Measurements from ENCODE around the gene CCDC60.

The CCDC60 gene

GRCh38 chr12:119479121-119479561 is 144.6 kb downstream of the CCDC60 start:
- no peak for DNase-seq
- H3K4me3 ChIP-seq (ENCODE audit: insufficient read depth, low read depth, low read length, poor library complexity, severe bottlenecking), result no peak overlapping the region
- H3K9me3 ChIP-seq (ENCODE audit: control insufficient read depth, low read length), result no peaks in the 10 kb centered on the region
- no peaks in the 10 kb centered on the region for H3K27me3 ChIP-seq (replicated peaks; ENCODE audit: control insufficient read depth, insufficient read depth, low read length, poor library complexity, severe bottlenecking)
- no peak overlapping the region for H3K27ac ChIP-seq (ENCODE audit: insufficient read depth, low read length, poor library complexity, severe bottlenecking)
- H3K4me1 ChIP-seq (ENCODE audit: control insufficient read depth, insufficient read depth, low read length, poor library complexity, severe bottlenecking), result no peaks in the 10 kb centered on the region
- no peaks in the 10 kb centered on the region for H3K36me3 ChIP-seq (ENCODE audit: control insufficient read depth, insufficient read depth, low read length)

GRCh38 chr12:119480551-119480950 is 146.0 kb downstream of the CCDC60 start:
- no peak overlapping the region for H3K4me3 ChIP-seq (ENCODE audit: insufficient read depth, low read depth, low read length, poor library complexity, severe bottlenecking)
- DNase-seq, result no peak

GRCh38 chr12:119486599-119487154 is 152.1 kb downstream of the CCDC60 start:
- Histone ChIP-seq H3K4me3 (ENCODE audit: insufficient read depth, low read depth, low read length, poor library complexity, severe bottlenecking) (no peak overlapping the region), H3K27me3 (replicated peaks; ENCODE audit: control insufficient read depth, insufficient read depth, low read length, poor library complexity, severe bottlenecking) (no peaks in the 10 kb centered on the region), H3K9me3 (ENCODE audit: control insufficient read depth, low read length) (no peaks in the 10 kb centered on the region), H3K4me1 (ENCODE audit: control insufficient read depth, insufficient read depth, low read length, poor library complexity, severe bottlenecking) (no peaks in the 10 kb centered on the region), H3K36me3 (ENCODE audit: control insufficient read depth, insufficient read depth, low read length) (no peaks in the 10 kb centered on the region), H3K27ac (ENCODE audit: insufficient read depth, low read length, poor library complexity, severe bottlenecking) (no peak overlapping the region)
- no peak for DNase-seq

More at GRCh38 chr12:119480551-119480950, 146.0 kb downstream of the CCDC60 start:
- Histone ChIP-seq H3K27me3 (replicated peaks; ENCODE audit: control insufficient read depth, insufficient read depth, low read length, poor library complexity, severe bottlenecking) (no peaks in the 10 kb centered on the region), H3K36me3 (ENCODE audit: control insufficient read depth, insufficient read depth, low read length) (no peaks in the 10 kb centered on the region), H3K4me1 (ENCODE audit: control insufficient read depth, insufficient read depth, low read length, poor library complexity, severe bottlenecking) (no peaks in the 10 kb centered on the region), H3K27ac (ENCODE audit: insufficient read depth, low read length, poor library complexity, severe bottlenecking) (no peak overlapping the region), H3K9me3 (ENCODE audit: control insufficient read depth, low read length) (no peaks in the 10 kb centered on the region)

GRCh38 chr12:119491814-119492213 is 157.3 kb downstream of the CCDC60 start:
- H3K4me1 ChIP-seq (ENCODE audit: control insufficient read depth, insufficient read depth, low read length, poor library complexity, severe bottlenecking), result no peaks in the 10 kb centered on the region
- no peaks in the 10 kb centered on the region for H3K27me3 ChIP-seq (replicated peaks; ENCODE audit: control insufficient read depth, insufficient read depth, low read length, poor library complexity, severe bottlenecking)
- no peak overlapping the region for H3K4me3 ChIP-seq (ENCODE audit: insufficient read depth, low read depth, low read length, poor library complexity, severe bottlenecking)
- H3K27ac ChIP-seq (ENCODE audit: insufficient read depth, low read length, poor library complexity, severe bottlenecking), result no peak overlapping the region
- no peak for DNase-seq
- no peaks in the 10 kb centered on the region for H3K36me3 ChIP-seq (ENCODE audit: control insufficient read depth, insufficient read depth, low read length)
- H3K9me3 ChIP-seq (ENCODE audit: control insufficient read depth, low read length), result no peaks in the 10 kb centered on the region

- no peaks in the 10 kb centered on the region for H3K9me3 ChIP-seq (ENCODE audit: control insufficient read depth, low read length)
- no peak overlapping the region for H3K4me3 ChIP-seq (ENCODE audit: insufficient read depth, low read depth, low read length, poor library complexity, severe bottlenecking)
- DNase-seq, result no peak
- no peaks in the 10 kb centered on the region for H3K27me3 ChIP-seq (replicated peaks; ENCODE audit: control insufficient read depth, insufficient read depth, low read length, poor library complexity, severe bottlenecking)
- no peaks in the 10 kb centered on the region for H3K36me3 ChIP-seq (ENCODE audit: control insufficient read depth, insufficient read depth, low read length)
- no peak overlapping the region for H3K27ac ChIP-seq (ENCODE audit: insufficient read depth, low read length, poor library complexity, severe bottlenecking)
- H3K4me1 ChIP-seq (ENCODE audit: control insufficient read depth, insufficient read depth, low read length, poor library complexity, severe bottlenecking), result no peaks in the 10 kb centered on the region
Observed at GRCh38 chr12:119500209-119500608, 165.7 kb downstream of the CCDC60 start.

GRCh38 chr12:119501052-119501451 is 166.5 kb downstream of the CCDC60 start:
- H3K36me3 ChIP-seq (ENCODE audit: control insufficient read depth, insufficient read depth, low read length), result no peaks in the 10 kb centered on the region
- H3K27ac ChIP-seq (ENCODE audit: insufficient read depth, low read length, poor library complexity, severe bottlenecking), result no peak overlapping the region
- H3K9me3 ChIP-seq (ENCODE audit: control insufficient read depth, low read length), result no peaks in the 10 kb centered on the region
- DNase-seq, result no peak
- H3K4me3 ChIP-seq (ENCODE audit: insufficient read depth, low read depth, low read length, poor library complexity, severe bottlenecking), result no peak overlapping the region
- H3K4me1 ChIP-seq (ENCODE audit: control insufficient read depth, insufficient read depth, low read length, poor library complexity, severe bottlenecking), result no peaks in the 10 kb centered on the region
- H3K27me3 ChIP-seq (replicated peaks; ENCODE audit: control insufficient read depth, insufficient read depth, low read length, poor library complexity, severe bottlenecking), result no peaks in the 10 kb centered on the region

- no peaks in the 10 kb centered on the region for H3K36me3 ChIP-seq (ENCODE audit: control insufficient read depth, insufficient read depth, low read length)
- no peak overlapping the region for H3K27ac ChIP-seq (ENCODE audit: insufficient read depth, low read length, poor library complexity, severe bottlenecking)
- no peaks in the 10 kb centered on the region for H3K27me3 ChIP-seq (replicated peaks; ENCODE audit: control insufficient read depth, insufficient read depth, low read length, poor library complexity, severe bottlenecking)
- H3K4me3 ChIP-seq (ENCODE audit: insufficient read depth, low read depth, low read length, poor library complexity, severe bottlenecking), result no peak overlapping the region
- no peaks in the 10 kb centered on the region for H3K9me3 ChIP-seq (ENCODE audit: control insufficient read depth, low read length)
- no peak for DNase-seq
- no peaks in the 10 kb centered on the region for H3K4me1 ChIP-seq (ENCODE audit: control insufficient read depth, insufficient read depth, low read length, poor library complexity, severe bottlenecking)
Observed at GRCh38 chr12:119505001-119505400, 170.5 kb downstream of the CCDC60 start.

GRCh38 chr12:119512772-119513497 is 178.4 kb downstream of the CCDC60 start:
- H3K36me3 ChIP-seq (ENCODE audit: control insufficient read depth, insufficient read depth, low read length), result no peaks in the 10 kb centered on the region
- H3K27me3 ChIP-seq (replicated peaks; ENCODE audit: control insufficient read depth, insufficient read depth, low read length, poor library complexity, severe bottlenecking), result peaks cover 3% of the 10 kb centered on the region
- no peaks in the 10 kb centered on the region for H3K9me3 ChIP-seq (ENCODE audit: control insufficient read depth, low read length)
- no peaks in the 10 kb centered on the region for H3K4me1 ChIP-seq (ENCODE audit: control insufficient read depth, insufficient read depth, low read length, poor library complexity, severe bottlenecking)
- no peak overlapping the region for H3K4me3 ChIP-seq (ENCODE audit: insufficient read depth, low read depth, low read length, poor library complexity, severe bottlenecking)
- no peak overlapping the region for H3K27ac ChIP-seq (ENCODE audit: insufficient read depth, low read length, poor library complexity, severe bottlenecking)
- DNase-seq, result no peak

- H3K27me3 ChIP-seq (replicated peaks; ENCODE audit: control insufficient read depth, insufficient read depth, low read length, poor library complexity, severe bottlenecking), result no peaks in the 10 kb centered on the region
- no peaks in the 10 kb centered on the region for H3K4me1 ChIP-seq (ENCODE audit: control insufficient read depth, insufficient read depth, low read length, poor library complexity, severe bottlenecking)
- no peak overlapping the region for H3K27ac ChIP-seq (ENCODE audit: insufficient read depth, low read length, poor library complexity, severe bottlenecking)
- no peaks in the 10 kb centered on the region for H3K9me3 ChIP-seq (ENCODE audit: control insufficient read depth, low read length)
- no peak for DNase-seq
- no peak overlapping the region for H3K4me3 ChIP-seq (ENCODE audit: insufficient read depth, low read depth, low read length, poor library complexity, severe bottlenecking)
- H3K36me3 ChIP-seq (ENCODE audit: control insufficient read depth, insufficient read depth, low read length), result no peaks in the 10 kb centered on the region
Observed at GRCh38 chr12:119528241-119528640, 193.7 kb downstream of the CCDC60 start.

GRCh38 chr12:119540476-119540875 is 205.9 kb downstream of the CCDC60 start:
- H3K4me3 ChIP-seq (ENCODE audit: insufficient read depth, low read depth, low read length, poor library complexity, severe bottlenecking), result no peak overlapping the region
- no peak for DNase-seq
- no peak overlapping the region for H3K27ac ChIP-seq (ENCODE audit: insufficient read depth, low read length, poor library complexity, severe bottlenecking)
- no peaks in the 10 kb centered on the region for H3K27me3 ChIP-seq (replicated peaks; ENCODE audit: control insufficient read depth, insufficient read depth, low read length, poor library complexity, severe bottlenecking)
- H3K4me1 ChIP-seq (ENCODE audit: control insufficient read depth, insufficient read depth, low read length, poor library complexity, severe bottlenecking), result no peaks in the 10 kb centered on the region
- H3K9me3 ChIP-seq (ENCODE audit: control insufficient read depth, low read length), result no peaks in the 10 kb centered on the region
- H3K36me3 ChIP-seq (ENCODE audit: control insufficient read depth, insufficient read depth, low read length), result no peaks in the 10 kb centered on the region

Data from effector memory CD4-positive, alpha-beta T cell (primary cell).